Measurements from ENCODE around the gene SYNE1.
A peak's percentile ranks its signal among the peaks of the same experiment; 100 is the strongest.
"Not testable (repeated sequence)": the region's sequence is repeated elsewhere in the genome, so short reads cannot be mapped to it uniquely, and the experiment has no call there.

The SYNE1 gene

GRCh38 chr6:152630832-152631231 is 6.3 kb downstream of the SYNE1 start:
- no peak for DNase-seq

DNA sequence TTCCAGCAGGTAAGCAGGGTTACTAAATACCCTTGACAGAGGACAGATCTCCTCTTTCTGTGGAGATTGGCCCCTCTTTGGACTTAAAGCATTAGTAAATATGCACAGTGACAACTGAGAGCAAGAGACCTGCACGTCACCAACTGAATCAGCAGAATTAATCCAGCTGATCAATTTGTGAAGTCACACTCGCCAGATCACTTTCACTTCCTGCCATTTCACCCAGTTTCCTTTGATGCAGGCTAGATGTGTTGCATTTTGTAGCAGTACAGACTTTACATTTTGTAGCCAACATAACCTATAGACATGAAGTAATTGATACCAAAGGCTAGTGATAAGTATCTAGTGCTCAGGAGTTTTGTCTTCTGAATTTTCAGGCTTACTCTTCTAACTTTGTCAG is 11.9 kb downstream of the SYNE1 start:
- DNase-seq: peak; percentile 2 to 24 (median 11)

- DNase-seq: not testable (repeated sequence)
Measured at GRCh38 chr6:152614776-152615175, 22.4 kb downstream of the SYNE1 start.

DNA sequence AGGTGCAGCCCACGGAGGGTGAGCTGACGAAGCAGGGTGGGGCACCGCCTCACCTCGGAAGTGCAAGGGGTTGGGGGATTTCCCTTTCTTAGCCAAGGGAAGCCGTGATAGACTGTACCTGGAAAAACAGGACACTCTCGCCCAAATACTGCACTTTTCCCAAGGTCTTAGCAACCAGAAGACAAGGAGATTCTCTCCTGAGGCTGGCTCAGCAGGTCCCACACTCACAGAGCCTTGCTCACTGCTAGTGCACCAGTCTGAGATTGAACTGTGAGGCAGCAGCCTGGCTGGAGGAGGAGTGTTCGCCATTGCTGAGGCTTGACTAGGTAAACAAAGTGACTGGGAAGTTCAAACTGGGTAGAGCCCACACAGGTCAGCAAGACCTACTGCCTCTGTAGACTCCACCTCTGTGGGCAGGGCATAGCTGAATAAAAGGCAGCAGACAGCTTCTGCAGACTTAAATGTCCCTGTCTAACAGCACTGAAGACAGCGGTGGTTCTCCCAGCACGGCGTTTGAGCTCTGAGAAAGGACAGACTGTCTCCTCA is 28.0 kb downstream of the SYNE1 start:
- DNase-seq: no peak

DNA sequence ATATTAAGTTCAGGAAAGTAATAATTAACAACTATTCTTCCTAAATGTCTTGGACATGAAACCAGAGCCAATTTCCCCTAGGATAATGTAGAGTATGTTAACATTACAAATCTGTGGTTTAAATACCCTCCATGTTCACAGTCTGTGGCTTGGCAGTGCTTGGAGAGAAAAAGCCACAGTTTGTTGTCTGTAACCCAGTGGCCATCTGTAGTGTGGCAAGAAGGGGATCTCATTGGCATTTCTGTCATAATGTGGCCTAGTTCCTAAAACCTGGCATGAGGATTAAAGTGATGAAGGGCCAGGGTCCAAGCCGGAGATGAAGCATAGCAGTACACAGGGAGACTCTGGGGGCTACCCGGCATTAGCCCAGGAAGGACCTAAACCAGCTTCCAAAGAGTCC is 31.2 kb downstream of the SYNE1 start:
- DNase-seq: no peak

DNA sequence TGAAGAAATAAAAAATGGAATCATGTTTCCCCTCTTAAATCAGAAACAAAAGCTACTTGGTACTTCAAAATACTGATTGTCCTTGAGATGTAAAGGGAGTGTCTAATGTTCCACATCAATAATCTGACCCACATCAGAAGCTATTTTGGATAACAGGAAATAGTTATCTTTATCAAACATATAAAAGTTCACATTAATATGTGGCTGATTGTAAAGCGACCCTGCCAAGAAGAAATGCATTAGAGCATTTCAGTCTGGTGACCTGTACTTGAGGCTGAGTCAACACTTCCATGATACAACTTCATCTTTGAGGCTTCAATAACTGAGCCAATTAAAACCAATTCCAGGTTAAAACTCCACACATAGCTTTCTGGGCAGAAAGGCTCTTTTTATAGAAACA is 31.8 kb downstream of the SYNE1 start:
- no peak for DNase-seq

DNA sequence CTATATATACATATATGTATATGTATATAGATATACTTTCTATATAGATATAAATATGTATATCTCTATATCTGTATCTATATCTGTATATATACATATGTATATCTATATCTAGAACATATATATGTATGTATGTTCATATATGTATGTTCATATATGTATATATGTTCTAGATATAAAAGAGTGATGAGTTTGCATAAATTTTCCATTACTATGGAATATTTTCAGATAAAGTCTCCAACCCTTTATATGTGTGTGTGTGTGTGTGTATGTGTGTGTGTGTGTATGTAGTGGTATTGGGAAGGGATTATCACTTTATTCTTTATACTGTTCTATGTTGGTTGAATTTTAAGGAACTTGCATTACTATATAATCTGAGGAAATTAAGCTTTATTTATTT is 33.3 kb downstream of the SYNE1 start:
- no peak for DNase-seq

- no peak for DNase-seq
Measured at GRCh38 chr6:152600022-152600421, 37.1 kb downstream of the SYNE1 start.

DNA sequence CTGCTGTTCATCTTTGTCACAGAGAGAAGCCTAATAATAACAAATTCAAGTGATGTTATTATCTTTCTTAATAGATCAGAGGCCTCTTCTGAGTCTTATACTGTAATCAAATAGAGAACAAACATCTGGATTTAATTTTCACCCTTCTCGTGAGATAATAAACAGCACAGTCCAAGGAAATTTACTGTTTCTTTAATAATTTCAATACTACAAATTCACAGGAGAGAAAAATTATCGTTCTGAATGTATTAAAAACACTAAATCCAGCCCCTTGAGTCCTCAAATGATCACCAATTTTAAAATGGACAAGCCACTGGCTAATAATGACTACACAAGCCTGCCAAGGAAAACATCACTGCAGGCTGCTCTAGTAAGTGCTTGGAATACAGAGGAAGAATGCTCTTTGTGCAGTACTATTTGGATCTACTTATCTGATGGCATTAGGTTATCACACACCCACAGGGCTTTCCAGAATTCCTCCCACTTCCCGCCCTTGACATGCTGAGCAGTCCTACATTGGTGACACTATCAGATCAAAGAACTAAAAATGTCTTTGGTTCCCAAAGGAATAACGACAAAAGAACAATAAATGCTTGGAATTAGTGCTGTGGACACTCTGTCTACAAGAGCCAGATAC is 38.1 kb downstream of the SYNE1 start:
- DNase-seq: no peak

DNA sequence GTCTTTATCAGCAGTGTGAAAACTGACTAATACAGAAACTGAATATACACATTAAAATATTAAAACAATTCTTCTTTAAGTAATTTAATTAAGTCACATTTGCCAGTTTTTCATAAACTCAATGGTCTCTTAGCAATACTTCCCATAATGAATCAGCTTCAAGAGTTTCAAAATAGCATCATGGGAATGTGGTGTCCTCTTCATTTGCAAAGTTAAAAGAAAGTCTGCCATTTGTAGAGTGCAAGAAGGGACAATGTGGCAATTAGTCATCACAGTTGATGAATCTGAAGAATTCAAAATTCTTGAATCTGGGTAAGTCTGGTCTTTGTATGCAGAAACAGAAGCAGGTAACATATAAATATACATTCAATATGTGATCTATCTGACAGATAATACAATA is 38.7 kb downstream of the SYNE1 start:
- peak; percentile 32 to 50 (median 43) for DNase-seq

GRCh38 chr6:152596726-152597125 is 40.4 kb downstream of the SYNE1 start:
- no peak for DNase-seq

DNA sequence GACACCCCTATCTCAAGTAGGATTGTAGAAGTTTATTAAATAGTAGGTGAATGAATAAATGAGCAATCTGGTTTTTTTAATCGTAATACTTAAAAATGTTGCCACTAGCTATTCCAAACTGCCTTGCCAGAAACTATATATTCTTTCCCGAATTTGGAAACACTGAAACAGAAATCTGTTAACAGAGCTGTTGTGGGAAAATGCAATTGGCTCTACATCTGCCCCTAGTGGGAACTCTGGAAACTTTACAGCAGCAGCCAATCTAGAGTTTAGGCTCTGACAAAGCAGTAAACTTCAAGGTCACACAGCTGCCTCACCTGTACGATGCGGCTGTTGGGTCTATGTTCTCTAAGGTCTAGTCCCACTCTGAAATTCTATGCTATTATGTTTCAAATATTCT is 41.7 kb downstream of the SYNE1 start:
- peak in 1 of 3 donors; percentile 15 for DNase-seq

- no peak for DNase-seq
Measured at GRCh38 chr6:152594701-152595100, 42.5 kb downstream of the SYNE1 start.

DNA sequence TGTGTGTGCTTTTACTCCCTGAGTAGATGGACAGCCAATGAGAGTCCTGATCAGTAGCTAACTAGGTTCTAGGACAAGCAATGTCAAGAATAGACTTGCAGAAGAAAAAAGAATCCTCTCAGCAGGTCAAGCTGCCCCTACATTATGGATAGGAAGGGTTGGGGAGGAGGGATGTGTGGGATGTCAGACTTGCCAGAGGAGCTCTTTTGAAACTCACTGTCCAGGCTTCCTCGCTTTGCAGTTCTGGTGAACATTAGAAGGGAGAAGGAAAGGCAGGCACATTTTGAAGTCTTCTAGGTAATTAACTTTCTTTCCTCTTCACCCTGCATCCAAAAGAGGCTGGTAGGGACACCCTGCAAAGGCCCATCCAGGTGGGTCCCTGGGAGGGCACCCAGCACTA is 48.7 kb downstream of the SYNE1 start:
- peak in 1 of 3 donors; percentile 18 for DNase-seq

GRCh38 chr6:152587473-152587872 is 49.7 kb downstream of the SYNE1 start:
- peak; percentile 28 to 60 (median 58) for DNase-seq

GRCh38 chr6:152585236-152585635 is 51.9 kb downstream of the SYNE1 start:
- no peak for DNase-seq

GRCh38 chr6:152583888-152584287 is 53.3 kb downstream of the SYNE1 start:
- DNase-seq: no peak

DNA sequence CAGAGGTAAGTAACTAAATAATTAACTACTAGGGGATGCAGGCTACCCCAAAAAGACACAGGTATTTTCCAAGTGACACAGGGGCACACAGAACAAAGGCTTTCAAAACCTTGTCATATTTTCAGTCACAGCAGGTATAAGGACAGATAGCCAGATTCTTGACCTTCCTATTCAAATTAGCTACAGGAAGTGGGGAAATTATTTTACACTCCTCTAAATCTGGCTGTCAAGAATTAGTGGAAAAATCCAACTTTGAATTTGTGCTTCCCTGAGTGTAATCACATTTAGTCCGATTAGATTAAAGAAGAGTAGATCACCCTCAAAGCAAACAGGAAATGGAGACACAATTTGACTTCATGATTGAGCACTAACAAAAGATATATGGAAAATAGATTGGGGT is 60.6 kb downstream of the SYNE1 start:
- no peak for DNase-seq

GRCh38 chr6:152575621-152576150 is 61.5 kb downstream of the SYNE1 start:
- DNase-seq: peak; percentile 22 to 48 (median 44)

- DNase-seq: no peak
Measured at GRCh38 chr6:152575161-152575560, 62.0 kb downstream of the SYNE1 start.

DNA sequence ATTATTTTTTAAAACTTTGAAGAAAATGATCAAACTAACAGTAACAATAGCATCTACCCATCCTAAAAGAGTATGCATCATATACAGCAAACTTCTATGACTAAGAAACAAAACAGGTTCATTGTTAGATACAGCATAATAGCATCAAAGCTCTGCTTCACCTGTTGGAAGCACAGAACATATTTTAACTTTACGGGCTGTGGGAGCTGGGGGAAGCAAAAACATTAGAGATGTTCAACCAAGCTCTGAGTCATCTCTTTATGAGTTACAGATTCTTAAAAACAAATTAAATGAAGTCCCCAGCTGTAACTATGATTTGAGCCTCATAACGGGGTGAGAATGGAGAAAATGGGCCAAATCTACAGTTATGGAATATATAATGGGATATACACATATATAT is 63.4 kb downstream of the SYNE1 start:
- DNase-seq: no peak

DNA sequence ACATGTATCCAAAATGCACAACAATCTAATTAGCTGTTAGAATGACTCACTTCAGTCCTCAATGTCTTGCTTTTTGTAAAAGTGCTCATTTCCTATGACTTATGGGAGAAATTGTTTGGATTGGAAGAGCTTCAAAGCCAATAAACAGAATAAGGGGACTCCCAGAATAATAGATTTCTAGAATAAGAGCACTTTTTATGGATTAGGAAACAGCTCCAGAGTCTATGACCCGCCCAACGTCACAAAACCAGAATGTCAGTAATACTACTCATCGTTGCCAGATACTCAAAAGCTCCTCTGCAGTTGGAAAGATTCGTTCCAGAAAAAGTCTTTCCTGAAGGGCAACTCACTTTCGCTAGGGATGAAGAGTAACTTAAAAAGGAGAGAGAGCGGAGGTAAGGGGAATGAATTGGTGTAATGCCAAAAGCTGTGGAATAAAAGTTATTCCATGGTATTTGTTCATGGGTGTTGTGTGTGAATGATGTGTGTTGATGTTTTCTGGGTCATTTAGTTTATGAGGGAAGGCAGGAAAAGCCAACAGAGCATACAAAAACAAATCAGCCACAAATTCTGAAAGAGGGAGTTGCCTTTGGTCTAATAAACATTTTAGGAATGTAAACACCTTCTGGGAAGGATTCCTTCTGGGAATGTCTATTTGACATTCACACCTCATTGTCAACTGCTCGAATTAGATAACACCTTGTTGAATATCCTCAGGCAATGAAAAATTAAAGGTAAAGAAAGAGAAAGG is 64.6 kb downstream of the SYNE1 start:
- DNase-seq: no peak

- DNase-seq: no peak
Measured at GRCh38 chr6:152571943-152572337, 65.2 kb downstream of the SYNE1 start.

DNA sequence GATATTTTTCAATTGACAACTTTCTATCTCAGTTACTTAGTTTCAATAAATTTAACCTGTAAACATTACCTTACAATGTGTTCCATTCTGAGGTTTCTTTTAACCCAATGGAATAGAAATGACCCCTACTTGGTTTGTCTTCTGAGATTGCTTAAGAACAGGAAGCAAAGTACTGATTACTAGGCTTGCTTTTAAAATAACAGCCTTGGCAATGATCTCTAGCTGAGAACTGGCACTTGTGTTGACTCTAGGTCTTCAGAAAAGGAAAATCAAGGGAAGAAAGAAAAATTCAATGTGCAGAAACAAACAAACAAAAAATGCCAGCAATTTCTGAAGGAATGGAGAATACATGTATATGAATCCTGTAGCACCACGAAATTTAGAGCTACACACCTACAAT is 66.1 kb downstream of the SYNE1 start:
- DNase-seq: no peak
